Colonic mucosa (tissue), 4 donors: ENCODE data around the gene NOX3. TPM values are rescaled to one million over a fixed set of nuclear protein-coding genes. Genes with fewer than 3 reads are reported as not detected.
"Not testable (repeated sequence)": the region's sequence is repeated elsewhere in the genome, so short reads cannot be mapped to it uniquely, and the experiment has no call there.

ENCODE experiments used
- DNase-seq: peaks from one replicate; pipeline ENCODE4 v3.0.0-alpha.2; 2020
- H3K27ac ChIP-seq: fragments of 200-600 bp; one replicate; pipeline ENCODE4 v1.8.0; 2021
- H3K27me3 ChIP-seq: fragments of 200-600 bp; one replicate; pipeline ENCODE4 v1.8.0; 2021
- H3K36me3 ChIP-seq: fragments of 200-600 bp; one replicate; pipeline ENCODE4 v1.8.0; 2021
- H3K4me1 ChIP-seq: fragments of 200-600 bp; one replicate; pipeline ENCODE4 v1.8.0; 2021; ENCODE audit warnings: mild to moderate bottlenecking
- H3K4me3 ChIP-seq: fragments of 200-600 bp; one replicate; pipeline ENCODE4 v1.8.0; 2021
- H3K9ac ChIP-seq, 2 donors: one replicate each; pipeline ENCODE4 v1.7.0; 2013; ENCODE audit warnings: control low read depth in 2 of 2, low read depth in 2 of 2, low read length in 2 of 2
- H3K9me3 ChIP-seq: fragments of 200-600 bp; one replicate; pipeline ENCODE4 v1.8.0; 2021
- intact Hi-C: fragments of 100-400 bp; cut with DNase I; formaldehyde crosslinking; loops from one replicate; pipeline ENCODE4 v1.14.1; 2022
- total RNA-seq, 2 donors: library from RNA; stranded (reverse); fragmentation: NEBNext Ultra II Directional in 1 of 2; extraction: Animal tissue kit (Norgen Biotek cat#: 25700) in 1 of 2; gene quantifications; one replicate each; pipeline ENCODE4 v1.2.1, GENCODE V29; 2021
- TF ChIP-seq, protein P1 (sequence below): fragments of 200-600 bp; IDR thresholded peaks from one replicate; pipeline ENCODE4 v1.8.0; 2022; ENCODE audit warnings: antibody characterized with exemption, mild to moderate bottlenecking
- donor health status: healthy.
- donor health status: DM: no; HTN: no; CAD: no.
- donor health status: DM: no; HTN: no; CAD: no.

Gene NOX3
- total RNA-seq, 2 donors from 2014 or later: not detected

DNA sequence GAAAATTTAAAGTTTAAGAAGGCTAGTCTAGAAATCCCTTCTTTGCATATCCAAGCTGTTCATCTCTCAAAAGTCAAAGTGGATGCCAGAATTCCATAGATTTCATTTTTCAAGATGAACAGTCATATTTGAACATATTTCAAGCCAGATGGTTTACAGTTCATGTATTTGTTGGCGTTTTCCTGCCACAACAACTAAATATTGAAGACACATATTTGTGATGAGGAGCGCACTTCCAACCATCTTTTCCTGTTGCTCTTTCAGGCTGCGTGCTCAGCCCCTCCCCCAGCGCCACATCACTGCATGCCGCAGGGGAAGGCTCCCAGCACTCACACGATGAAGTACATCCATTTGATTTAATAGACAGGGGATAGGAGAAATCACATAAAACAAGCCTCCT is 5.9 kb upstream of the NOX3 start:
- no peaks in the 10 kb centered on the region for H3K9me3 ChIP-seq
- H3K9ac ChIP-seq: no peak overlapping the region
- no peaks in the 10 kb centered on the region for H3K4me1 ChIP-seq
- intact Hi-C loops: no loop called here
- no peak overlapping the region for H3K27ac ChIP-seq
- DNase-seq: no peak
- no peak overlapping the region for H3K4me3 ChIP-seq
- no peaks in the 10 kb centered on the region for H3K36me3 ChIP-seq
- TF ChIP-seq, protein P1, sequence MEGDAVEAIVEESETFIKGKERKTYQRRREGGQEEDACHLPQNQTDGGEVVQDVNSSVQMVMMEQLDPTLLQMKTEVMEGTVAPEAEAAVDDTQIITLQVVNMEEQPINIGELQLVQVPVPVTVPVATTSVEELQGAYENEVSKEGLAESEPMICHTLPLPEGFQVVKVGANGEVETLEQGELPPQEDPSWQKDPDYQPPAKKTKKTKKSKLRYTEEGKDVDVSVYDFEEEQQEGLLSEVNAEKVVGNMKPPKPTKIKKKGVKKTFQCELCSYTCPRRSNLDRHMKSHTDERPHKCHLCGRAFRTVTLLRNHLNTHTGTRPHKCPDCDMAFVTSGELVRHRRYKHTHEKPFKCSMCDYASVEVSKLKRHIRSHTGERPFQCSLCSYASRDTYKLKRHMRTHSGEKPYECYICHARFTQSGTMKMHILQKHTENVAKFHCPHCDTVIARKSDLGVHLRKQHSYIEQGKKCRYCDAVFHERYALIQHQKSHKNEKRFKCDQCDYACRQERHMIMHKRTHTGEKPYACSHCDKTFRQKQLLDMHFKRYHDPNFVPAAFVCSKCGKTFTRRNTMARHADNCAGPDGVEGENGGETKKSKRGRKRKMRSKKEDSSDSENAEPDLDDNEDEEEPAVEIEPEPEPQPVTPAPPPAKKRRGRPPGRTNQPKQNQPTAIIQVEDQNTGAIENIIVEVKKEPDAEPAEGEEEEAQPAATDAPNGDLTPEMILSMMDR: no peak
- H3K27me3 ChIP-seq: no peaks in the 10 kb centered on the region

DNA sequence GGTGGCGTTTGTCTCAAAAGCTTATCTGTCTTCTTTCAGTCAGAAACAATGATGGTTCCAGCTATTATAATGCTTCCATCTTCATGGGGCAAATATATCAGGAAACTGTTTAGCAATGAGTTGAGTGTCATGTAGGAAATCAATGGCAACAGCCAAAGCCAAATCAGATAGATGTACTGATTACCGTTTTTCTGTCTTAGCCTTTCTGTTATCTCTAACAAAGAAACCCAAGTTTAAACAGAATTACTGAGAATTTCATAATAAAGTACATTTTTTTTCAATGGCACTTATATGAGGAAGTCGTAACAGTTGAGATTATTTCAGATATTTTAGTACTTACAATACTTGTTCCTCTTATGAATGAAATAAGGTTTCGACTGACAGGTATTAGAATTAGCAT is 1.2 kb downstream of the NOX3 start:
- intact Hi-C loops: no loop called here
- DNase-seq: no peak
- Histone ChIP-seq H3K27ac (no peak overlapping the region), H3K4me1 (no peaks in the 10 kb centered on the region), H3K9me3 (no peaks in the 10 kb centered on the region), H3K9ac (no peak overlapping the region), H3K27me3 (no peaks in the 10 kb centered on the region), H3K4me3 (no peak overlapping the region), H3K36me3 (no peaks in the 10 kb centered on the region)
- TF ChIP-seq, protein P1: no peak

DNA sequence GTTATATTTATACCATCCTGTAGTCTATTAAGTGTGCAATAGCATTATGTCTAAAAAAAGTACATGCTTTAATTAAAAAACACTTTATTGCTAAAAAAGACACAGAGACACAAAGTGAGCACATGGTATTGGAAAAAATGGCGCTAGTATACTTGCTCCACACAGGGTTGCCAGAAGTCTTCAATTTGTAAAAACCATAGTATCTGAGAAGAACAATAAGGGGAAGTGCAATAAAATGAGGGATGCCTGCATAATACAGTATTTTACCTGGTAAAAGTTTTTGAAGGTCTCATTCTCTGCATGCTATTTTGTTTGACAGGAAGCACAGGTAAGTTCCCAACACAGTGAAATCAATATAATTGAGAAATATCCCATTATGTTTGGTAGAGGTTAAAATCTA is 1.6 kb downstream of the NOX3 start:
- TF ChIP-seq, protein P1: no peak
- no peak for DNase-seq
- Histone ChIP-seq H3K9ac (no peak overlapping the region), H3K9me3 (no peaks in the 10 kb centered on the region), H3K27me3 (no peaks in the 10 kb centered on the region), H3K4me1 (no peaks in the 10 kb centered on the region), H3K36me3 (no peaks in the 10 kb centered on the region), H3K4me3 (no peak overlapping the region), H3K27ac (no peak overlapping the region)
- intact Hi-C loops: no loop called here

DNA sequence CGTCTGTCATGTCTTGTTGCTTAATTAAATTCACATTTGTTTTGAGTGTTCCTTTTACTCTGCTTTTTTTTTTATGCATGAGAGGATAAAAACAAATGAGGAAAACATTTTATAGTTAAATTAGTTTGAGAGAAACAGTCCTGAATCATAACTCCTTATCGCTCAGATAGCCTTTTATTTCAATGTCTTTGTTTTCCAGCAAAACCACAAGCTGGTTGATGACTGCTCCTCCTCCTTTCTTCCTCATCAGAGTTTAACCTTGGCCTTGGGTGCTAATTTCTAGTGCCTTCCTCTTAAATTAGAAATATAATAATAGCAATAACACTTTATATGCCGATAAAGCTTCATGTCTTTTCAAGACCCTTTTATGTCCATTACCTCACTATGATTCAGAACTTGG is 3.1 kb downstream of the NOX3 start:
- no peaks in the 10 kb centered on the region for H3K4me1 ChIP-seq
- no peak overlapping the region for H3K9ac ChIP-seq
- no peaks in the 10 kb centered on the region for H3K36me3 ChIP-seq
- TF ChIP-seq, protein P1: no peak
- H3K9me3 ChIP-seq: no peaks in the 10 kb centered on the region
- intact Hi-C loops: no loop called here
- no peaks in the 10 kb centered on the region for H3K27me3 ChIP-seq
- no peak for DNase-seq
- no peak overlapping the region for H3K4me3 ChIP-seq
- H3K27ac ChIP-seq: no peak overlapping the region

DNA sequence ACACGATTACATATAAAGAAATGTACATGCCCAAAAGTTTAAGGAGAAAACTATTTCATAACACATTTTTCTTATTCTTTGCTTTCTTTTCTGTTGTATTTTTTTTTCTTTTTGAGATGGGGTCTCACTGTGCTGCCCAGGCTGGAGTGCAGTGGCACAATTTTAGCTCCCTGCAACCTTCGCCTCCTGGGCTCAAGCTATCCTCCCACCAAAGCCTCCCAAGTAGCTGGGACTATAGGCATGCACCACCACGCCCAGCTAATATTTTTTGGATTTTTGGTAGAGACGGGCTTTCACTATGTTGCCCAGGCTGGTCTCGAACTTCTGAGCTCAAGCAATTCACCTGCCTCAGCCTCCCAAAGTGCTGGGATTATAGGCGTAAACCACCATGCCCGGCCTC is 4.1 kb downstream of the NOX3 start:
- intact Hi-C loops, H3K4me3 ChIP-seq, H3K9ac ChIP-seq, H3K4me1 ChIP-seq, DNase-seq, H3K27ac ChIP-seq, H3K36me3 ChIP-seq, H3K9me3 ChIP-seq, H3K27me3 ChIP-seq: not testable (repeated sequence)

DNA sequence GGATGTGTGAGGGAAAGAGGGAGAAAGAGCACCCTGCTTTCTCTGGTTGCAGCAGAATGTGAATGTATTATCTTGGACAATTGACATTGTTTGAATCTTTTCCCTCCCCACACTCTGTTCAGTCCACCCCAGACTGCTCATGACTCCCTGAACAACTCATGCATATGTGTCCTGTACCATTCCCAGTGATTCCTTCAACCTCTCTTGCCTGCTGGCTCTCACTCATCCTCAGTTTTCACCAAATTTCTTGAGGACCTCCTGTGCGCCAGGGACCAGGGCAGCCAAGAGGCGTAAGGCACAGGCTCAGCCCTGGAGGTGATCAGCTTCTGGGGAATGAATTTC is 5.4 kb downstream of the NOX3 start:
- no peaks in the 10 kb centered on the region for H3K9me3 ChIP-seq
- no peak for DNase-seq
- no peaks in the 10 kb centered on the region for H3K36me3 ChIP-seq
- no peak overlapping the region for H3K27ac ChIP-seq
- intact Hi-C loops: no loop called here
- TF ChIP-seq, protein P1: no peak
- no peak overlapping the region for H3K9ac ChIP-seq
- no peak overlapping the region for H3K4me3 ChIP-seq
- H3K4me1 ChIP-seq: no peaks in the 10 kb centered on the region
- H3K27me3 ChIP-seq: no peaks in the 10 kb centered on the region
